ENCODE measurements around the gene STRBP.

The STRBP gene

GRCh38 chr9:123129423-123129822, 139.0 kb downstream of the STRBP start:
- no peak for DNase-seq (ENCODE audit: low read depth)

- DNase-seq (ENCODE audit: low read depth): no peak
These were observed 139.8 kb downstream of the STRBP start for GRCh38 chr9:123128591-123128990.

DNA sequence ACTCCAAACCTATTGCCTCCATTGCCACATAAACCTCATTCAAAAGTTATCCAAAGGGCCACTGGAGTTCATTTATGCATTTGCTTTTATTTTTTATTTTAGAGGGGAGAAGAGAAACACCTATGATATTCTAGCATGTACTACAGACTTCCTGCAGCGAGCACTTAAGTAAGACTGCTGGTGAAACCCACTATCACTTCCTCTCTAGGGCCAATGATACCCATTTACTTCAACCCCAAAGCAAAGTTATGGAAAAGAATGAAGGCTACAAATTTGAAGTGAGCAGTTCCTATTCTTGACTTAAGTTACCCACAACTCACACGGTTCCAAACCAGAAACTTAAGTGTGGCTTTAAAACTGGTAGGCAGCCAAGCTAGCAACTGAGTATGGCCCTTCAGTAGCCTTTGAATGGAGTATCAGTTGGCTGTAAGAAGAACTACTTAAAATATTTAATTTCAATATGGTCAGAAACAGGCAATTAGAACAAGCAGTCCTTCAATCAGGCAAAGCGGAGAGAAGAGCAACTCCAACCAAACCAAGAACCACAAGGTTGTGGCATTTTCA, 140.8 kb downstream of the STRBP start:
- DNase-seq (ENCODE audit: low read depth): no peak

DNA sequence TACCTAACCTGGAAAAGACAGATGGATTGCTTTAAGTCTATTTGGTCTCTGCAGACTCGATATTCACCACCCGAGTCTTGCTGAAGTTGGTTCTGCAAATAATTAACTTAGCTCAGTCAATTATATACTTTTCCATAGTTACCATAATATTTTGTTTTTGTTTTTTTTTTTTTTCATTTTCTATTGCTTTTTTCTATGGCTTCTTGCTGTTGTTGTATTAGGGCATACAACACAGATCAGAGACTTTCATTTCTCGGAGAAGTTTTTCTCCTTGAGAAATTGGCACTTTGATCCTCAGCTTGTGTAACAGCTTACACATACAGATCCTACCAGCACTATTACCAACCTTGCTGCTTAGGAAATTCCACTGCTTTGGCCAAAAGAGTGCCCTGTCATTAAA, 146.9 kb downstream of the STRBP start:
- DNase-seq (ENCODE audit: low read depth): no peak

- no peak for DNase-seq (ENCODE audit: low read depth)
These were observed 147.4 kb downstream of the STRBP start for GRCh38 chr9:123120953-123121352.

DNA sequence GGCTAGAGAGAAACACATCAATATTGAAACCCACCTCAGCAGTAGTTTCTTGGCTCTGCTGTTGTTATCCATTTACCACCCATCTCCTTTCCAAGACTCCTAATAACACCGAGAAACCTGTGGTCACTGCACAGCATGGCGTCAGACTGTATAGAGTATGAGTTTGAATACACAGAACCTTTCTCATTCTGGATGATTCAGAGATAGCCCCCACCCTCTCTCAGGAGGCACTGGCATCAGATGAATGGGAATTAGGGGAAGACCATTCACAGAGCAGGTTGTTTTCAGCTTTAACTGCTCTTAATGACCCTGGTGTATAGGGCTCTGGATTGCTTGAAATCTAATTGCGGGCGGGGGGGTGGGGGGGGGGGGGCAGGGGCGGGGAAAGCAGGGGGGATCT, 148.3 kb downstream of the STRBP start:
- DNase-seq (ENCODE audit: low read depth): no peak

- no peak for DNase-seq (ENCODE audit: low read depth)
These were observed 148.8 kb downstream of the STRBP start for GRCh38 chr9:123119566-123119965.

GRCh38 chr9:123116036-123116435, 152.3 kb downstream of the STRBP start:
- no peak for DNase-seq (ENCODE audit: low read depth)

- DNase-seq (ENCODE audit: low read depth): no peak
These were observed 153.1 kb downstream of the STRBP start for GRCh38 chr9:123115146-123115913.

DNA sequence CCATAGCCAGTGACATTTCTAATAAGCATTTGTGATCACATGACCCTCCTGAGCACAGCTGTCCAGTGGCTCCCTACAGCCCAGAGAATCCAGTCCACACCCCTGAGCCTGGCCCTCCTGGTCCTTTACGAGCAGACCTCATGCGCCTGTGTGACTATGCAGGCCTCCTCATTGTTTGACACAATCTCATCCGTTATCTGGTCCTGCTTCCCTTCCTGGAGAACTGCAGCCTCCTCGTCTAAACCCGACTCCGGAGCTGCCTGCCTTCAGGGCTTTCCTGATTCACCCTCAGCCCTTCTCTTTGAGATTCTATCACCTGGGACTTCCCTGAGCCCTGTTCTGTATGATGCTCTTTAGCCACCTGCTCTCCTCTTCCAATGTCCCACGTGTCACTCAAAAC, 155.2 kb downstream of the STRBP start:
- no peak for DNase-seq (ENCODE audit: low read depth)

DNA sequence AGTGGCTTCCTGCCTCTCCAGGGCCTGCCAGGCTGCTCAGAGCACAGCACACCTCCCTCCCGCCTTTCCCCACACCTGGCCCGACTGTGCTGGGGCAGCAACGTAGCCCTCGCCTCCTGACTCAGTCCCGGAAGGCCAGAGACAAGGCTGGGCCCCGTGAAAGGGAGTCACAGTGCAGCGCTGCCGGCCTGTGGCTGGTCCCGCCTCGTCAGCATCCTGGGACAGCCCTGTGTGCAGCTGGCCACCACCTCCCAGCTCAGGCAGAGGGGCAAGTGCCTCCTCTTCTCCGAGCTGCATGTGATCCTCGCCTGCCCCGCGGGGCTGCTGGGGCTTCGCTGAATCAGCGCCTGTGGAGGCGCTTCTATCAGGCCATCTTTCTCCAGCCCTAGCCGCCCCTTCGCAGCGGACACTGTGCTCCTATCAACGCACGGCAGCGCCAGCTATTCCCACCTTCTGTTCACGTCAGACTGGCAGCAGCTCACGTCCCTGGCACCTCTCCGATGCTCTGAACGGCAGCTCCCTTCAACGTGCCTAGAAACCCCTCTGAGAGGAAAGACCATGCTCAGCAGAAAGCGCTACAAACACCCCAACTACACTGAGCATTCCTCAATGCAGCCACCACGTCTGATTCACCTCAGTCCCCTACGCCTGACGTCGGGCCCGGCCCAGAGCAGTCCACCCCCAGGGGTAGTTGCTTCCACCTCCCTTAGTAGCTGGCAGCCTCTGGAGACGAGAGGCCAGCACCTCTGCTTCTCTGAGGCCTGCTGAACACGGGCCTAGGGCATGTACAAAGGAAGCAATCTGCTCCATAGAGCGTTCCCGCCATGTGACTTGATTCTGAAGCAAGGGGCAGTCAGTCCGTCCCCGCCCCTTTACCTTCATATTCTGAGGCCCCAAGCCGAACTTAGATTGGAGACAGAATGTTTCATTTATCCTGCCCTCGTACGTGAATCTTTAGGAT, 156.1 kb downstream of the STRBP start:
- DNase-seq (ENCODE audit: low read depth): no peak

DNA sequence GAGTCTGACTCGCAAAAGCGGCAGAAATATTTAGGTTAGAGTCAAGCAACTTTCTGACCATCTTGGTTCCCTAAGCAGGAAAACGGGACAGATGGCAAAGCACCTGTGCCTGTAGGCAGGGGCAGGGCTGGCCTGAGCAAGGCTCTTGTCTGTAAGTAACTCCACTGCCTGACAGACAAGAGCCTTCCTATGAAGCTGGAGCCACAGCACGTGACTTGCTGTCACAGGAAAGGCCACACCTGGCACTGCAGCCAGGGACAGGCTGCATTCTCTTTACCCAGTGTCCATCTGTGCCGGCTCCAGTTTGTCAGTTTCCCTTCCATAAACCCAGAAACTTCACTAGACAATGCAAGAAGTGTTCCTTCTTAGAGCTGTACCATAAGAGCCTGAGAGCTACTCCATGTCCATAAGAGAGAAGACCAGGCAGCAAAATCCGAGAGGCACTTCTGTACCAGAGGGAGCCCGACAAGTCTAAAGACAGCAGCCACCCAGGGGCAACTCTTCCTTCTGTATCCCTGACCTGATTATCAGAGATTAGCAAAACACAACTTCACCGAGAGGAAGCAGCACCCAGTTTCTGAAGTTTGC, 156.9 kb downstream of the STRBP start:
- no peak for DNase-seq (ENCODE audit: low read depth)

GRCh38 chr9:123109540-123110279, 158.7 kb downstream of the STRBP start:
- DNase-seq (ENCODE audit: low read depth): no peak

DNA sequence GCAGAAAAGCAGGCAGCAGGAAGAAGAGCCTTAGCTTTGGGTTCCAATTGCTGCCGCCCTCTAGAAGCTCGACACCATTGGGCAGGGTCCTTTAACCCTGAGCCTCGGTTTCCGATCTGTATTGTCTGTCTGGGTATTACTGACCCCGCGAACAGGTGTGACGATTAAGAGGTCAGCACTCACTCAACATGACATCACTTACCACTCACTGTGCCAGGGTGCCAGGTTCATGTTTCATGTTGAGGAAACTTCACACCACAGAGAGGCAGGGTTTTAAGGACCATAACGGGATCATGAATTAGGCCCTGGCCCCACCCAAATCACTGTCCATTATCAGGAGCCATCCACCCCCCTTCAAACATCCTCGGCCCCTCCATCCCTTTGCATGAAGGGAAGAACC, 159.4 kb downstream of the STRBP start:
- no peak for DNase-seq (ENCODE audit: low read depth)

DNA sequence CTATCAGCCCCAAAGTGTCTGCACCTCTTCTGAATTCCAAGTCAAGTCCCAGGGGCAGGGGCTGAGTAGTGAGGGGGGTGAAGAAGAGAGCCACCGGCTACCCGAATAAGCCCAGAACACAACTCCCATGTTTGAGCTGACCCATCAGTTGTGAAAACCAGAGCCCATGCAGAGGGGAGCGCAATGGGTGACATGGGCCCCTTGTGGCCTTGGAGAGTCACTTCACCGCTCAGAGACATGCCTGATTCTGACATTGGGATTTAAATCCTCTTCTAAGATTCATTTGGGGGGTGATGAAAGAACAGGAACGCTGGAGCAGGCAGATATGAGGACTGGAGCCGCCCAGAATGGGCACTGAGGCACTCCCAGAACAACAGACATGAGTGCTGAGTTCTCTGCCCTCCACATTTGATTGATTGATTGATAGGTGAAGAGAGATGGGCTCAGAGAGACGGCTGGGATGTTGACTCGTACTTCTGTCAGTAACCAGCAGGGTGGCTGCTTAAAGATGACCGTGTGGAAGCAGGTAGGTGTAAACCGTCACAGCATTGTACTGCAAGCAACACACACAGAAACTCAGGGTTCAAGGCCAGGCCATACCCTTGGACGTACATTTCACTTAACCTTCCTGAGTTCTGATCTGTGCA, 160.6 kb downstream of the STRBP start:
- DNase-seq (ENCODE audit: low read depth): no peak

DNA sequence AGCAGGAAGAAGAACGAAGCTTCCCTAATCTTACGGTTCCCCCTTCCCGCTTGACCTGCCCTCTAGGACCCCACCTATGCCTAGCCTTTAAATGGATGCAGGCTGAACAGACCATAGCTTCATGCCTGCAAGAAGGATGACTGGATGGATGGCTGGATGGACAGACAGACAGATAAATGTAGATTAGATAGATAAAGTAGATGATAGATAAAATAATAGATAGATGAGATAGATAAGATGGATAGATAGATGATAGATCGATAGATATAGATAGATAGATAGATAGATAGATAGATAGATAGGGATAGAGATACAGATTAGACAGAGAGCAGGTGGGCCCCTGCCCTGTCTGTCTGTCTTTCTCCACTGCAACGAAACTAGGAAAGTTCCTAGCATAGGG, 162.9 kb downstream of the STRBP start:
- DNase-seq (ENCODE audit: low read depth): no peak

DNA sequence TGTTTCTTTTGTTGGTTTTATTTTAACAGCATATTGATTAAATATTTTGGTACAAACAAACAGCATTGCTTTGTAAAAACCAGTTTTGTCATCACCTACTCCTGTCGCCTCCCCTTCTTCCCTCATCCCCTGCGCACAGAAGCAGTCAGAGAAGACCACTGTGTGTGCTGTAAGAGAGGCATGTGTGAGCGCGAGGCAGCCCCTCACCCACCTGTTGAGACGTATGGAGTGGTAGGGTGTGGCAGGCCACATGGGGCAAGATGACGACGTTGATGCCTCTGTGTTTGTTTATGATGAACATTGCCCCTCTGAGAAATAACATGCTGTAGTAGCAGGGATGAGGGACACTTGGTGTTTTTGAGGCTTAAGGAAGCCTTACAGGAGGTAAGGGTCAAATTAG, 163.6 kb downstream of the STRBP start:
- no peak for DNase-seq (ENCODE audit: low read depth)

GRCh38 chr9:123102375-123103113, 165.8 kb downstream of the STRBP start:
- no peak for DNase-seq (ENCODE audit: low read depth)

- no peak for DNase-seq (ENCODE audit: low read depth)
These were observed 168.8 kb downstream of the STRBP start for GRCh38 chr9:123099548-123099947.

DNA sequence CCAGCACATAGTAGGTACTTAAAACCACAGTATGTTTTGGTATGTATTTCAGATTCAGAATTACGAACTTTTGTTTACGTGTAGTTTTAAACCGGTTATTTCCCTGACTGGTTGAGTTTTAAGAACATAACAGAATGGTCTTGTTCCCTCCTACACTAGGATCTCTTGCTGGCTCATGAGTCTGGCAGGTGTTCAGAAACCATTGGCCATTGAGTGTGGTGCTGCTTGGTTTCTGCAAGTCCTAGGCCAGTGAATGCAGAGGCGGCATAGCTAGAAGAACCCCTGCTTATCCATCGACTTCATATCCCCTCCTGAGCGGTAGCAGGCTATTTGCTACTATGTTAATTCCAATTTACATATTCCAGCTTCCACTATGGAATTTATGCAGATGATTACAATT, 169.3 kb downstream of the STRBP start:
- DNase-seq (ENCODE audit: low read depth): no peak

DNA sequence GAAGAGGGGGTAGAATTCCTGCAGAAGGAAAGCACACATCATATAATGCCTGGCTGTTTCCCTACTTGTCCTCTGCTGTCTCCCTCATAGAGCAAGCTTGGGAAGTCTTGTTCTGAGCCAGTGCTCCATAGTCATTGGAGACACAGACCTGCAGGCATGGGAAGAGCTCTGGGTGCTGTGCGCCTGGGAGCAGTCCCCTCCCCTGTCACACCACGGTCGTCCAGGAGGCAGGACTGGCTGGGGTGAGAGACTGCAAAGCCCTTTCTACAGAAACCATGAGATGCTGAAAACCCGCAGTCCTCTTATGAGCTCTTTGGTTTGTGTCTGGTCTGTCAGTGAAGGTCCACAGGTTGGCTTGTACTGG, 170.3 kb downstream of the STRBP start:
- no peak for DNase-seq (ENCODE audit: low read depth)

Data from stimulated activated CD8-positive, alpha-beta memory T cell treated with anti-CD3 and anti-CD28 coated beads, Interleukin-4, amount 100 ng/mL, for 24 hours (primary cell).